Spleen (tissue), 11 donors: ENCODE measurements around the gene MYH2. TPM values are rescaled to one million over a fixed set of nuclear protein-coding genes. Genes with fewer than 3 reads are reported as not detected.

Source experiments
- DNase-seq: peaks from one replicate; pipeline ENCODE4 v3.0.0-alpha.2; 2020
- H3K27ac ChIP-seq, 8 donors: fragments of 200-600 bp; sonication (generic) in 7 of 8; 1 replicate in 4 of 8; 2 replicates in 4 of 8; pipeline versions ENCODE4 v1.5.0 to v1.8.0; 2016 to 2021; ENCODE audit warnings: inconsistent platforms in 4 of 8, mild to moderate bottlenecking in 4 of 8, moderate library complexity in 1 of 8
- H3K27me3 ChIP-seq, 7 donors: fragments of 200-600 bp; sonication (generic) in 6 of 7; replicated peaks in 1 of 7; 1 replicate in 4 of 7; 2 replicates in 3 of 7; pipeline versions ENCODE4 v1.5.0 to v1.8.0; 2016 to 2021; ENCODE audit warnings: inconsistent platforms in 3 of 7, mild to moderate bottlenecking in 1 of 7
- H3K36me3 ChIP-seq, 6 donors: fragments of 200-600 bp; sonication (generic) in 5 of 6; 1 replicate in 4 of 6; 2 replicates in 2 of 6; pipeline versions ENCODE4 v1.5.0 to v1.8.0; 2016 to 2021; ENCODE audit warnings: inconsistent platforms in 2 of 6
- H3K4me1 ChIP-seq, 6 donors: fragments of 200-600 bp; sonication (generic) in 5 of 6; 1 replicate in 3 of 6; 2 replicates in 3 of 6; pipeline versions ENCODE4 v1.5.0 to v1.8.0; 2016 to 2021; ENCODE audit warnings: inconsistent platforms in 3 of 6
- H3K4me3 ChIP-seq, 8 donors: fragments of 200-600 bp; sonication (generic) in 7 of 8; 1 replicate in 4 of 8; 2 replicates in 4 of 8; pipeline versions ENCODE4 v1.5.0 to v1.8.0; 2016 to 2021; ENCODE audit warnings: inconsistent platforms in 4 of 8, mild to moderate bottlenecking in 4 of 8, moderate library complexity in 2 of 8
- H3K9me3 ChIP-seq, 8 donors: fragments of 200-600 bp; sonication (generic) in 7 of 8; 1 replicate in 4 of 8; 2 replicates in 4 of 8; pipeline versions ENCODE4 v1.5.0 to v1.8.0; 2016 to 2021; ENCODE audit warnings: inconsistent platforms in 4 of 8
- CTCF ChIP-seq, 11 experiments: fragments of 200-600 bp in 7 of 11; fragments of 450-650 bp in 4 of 11; sonication (generic) in 4 of 11; IDR thresholded peaks in 8 of 11; conservative IDR thresholded peaks in 3 of 11; 1 replicate in 7 of 11; 2 replicates in 4 of 11; pipeline versions ENCODE4 v1.4.0 to v1.8.0; 2016 to 2021; ENCODE audit warnings: antibody characterized with exemption in 11 of 11, inconsistent platforms in 4 of 11, mild to moderate bottlenecking in 1 of 11
- POLR2A ChIP-seq, 3 donors: fragments of 450-650 bp; IDR thresholded peaks; one replicate each; pipeline ENCODE4 v1.5.1; 2017; ENCODE audit warnings: antibody characterized with exemption in 3 of 3, mild to moderate bottlenecking in 1 of 3
- POLR2AphosphoS5 ChIP-seq, 3 donors: sonication (generic); formaldehyde crosslinking; IDR thresholded peaks; one replicate each; pipeline ENCODE4 v1.5.1; 2017; ENCODE audit warnings: antibody characterized with exemption in 3 of 3
- whole genome bisulfite sequencing, 5 donors: extraction: QIAGEN DNeasy Blood & Tissue Kit in 3 of 5; methylation state at CpG; one replicate each; pipeline versions ENCODE4 v1.1.5 to v1.1.7; 2013 to 2018; 5-methylcytosine and 5-hydroxymethylcytosine counted together
- intact Hi-C: fragments of 100-400 bp; cut with DNase I; formaldehyde crosslinking; loops from one replicate; pipeline ENCODE4 v1.15.0; 2023; ENCODE audit warnings: low total_unique reads
- polyA plus RNA-seq, 3 donors: library from polyadenylated mRNA; stranded (reverse); fragments of 200-250 nt; gene quantifications; one replicate each; pipeline ENCODE4 v1.2.1, GENCODE V29; 2013
- total RNA-seq, 7 donors: library from RNA; depleted of rRNA in 3 of 7; stranded (reverse); fragments of >200 nt in 3 of 7; fragmentation: NEBNext Ultra II Directional in 4 of 7; extraction: Animal tissue kit (Norgen Biotek cat#: 25700) in 4 of 7; gene quantifications; one replicate each; pipeline versions ENCODE4 v1.1.0 to v1.2.1, GENCODE V29; 2016 to 2021
- donor health status: healthy with polysubstance abuse.
- donor health status: DM: no; HTN: no; CAD: no; lungs with moderate emphysema.
- donor health status: DM: no; HTN: no; CAD: no.
- donor health status: Bipolar disorder and iron deficiency.
- donor health status: healthy.
- donor health status: DM: no; HTN: no; CAD: no.
- donor health status: DM: yes; HTN: yes; CAD: no.

Gene MYH2
- total and polyA plus RNA-seq, 10 donors: 0.03 to 0.11 TPM; not detected in 8

GRCh38 chr17:10499950-10500349 is 49.5 kb downstream of the MYH2 start:
- Histone ChIP-seq H3K36me3 (no peaks in the 10 kb centered on the region), H3K27me3 (no peaks in the 10 kb centered on the region), H3K9me3 (no peaks in the 10 kb centered on the region), H3K27ac (no peak overlapping the region), H3K4me1 (no peaks in the 10 kb centered on the region), H3K4me3 (no peak overlapping the region)
- TF ChIP-seq POLR2A (IDR thresholded peaks at IDR 0.05) (no peak), CTCF (IDR thresholded peaks at IDR 0.05 in 8 of 11, conservative IDR thresholded peaks at IDR 0.05 in 3 of 11) (no peak), POLR2AphosphoS5 (IDR thresholded peaks at IDR 0.05) (no peak)
- no peak for DNase-seq
- intact Hi-C loops: no loop called here
- WGBS, 5 donors: 73 to 88% (median 82%) methylated on average over 3 of the region's 3 CpGs

GRCh38 chr17:10492004-10492403 is 57.5 kb downstream of the MYH2 start:
- intact Hi-C loops: no loop called here
- TF ChIP-seq POLR2A (IDR thresholded peaks at IDR 0.05): no peak
- no peak for TF ChIP-seq CTCF (IDR thresholded peaks at IDR 0.05 in 8 of 11, conservative IDR thresholded peaks at IDR 0.05 in 3 of 11)
- TF ChIP-seq POLR2AphosphoS5 (IDR thresholded peaks at IDR 0.05): no peak
- Histone ChIP-seq H3K4me1 (no peaks in the 10 kb centered on the region), H3K27me3 (no peaks in the 10 kb centered on the region), H3K4me3 (no peak overlapping the region), H3K27ac (no peak overlapping the region), H3K9me3 (peaks cover 7 to 47% (median 39%) of the 10 kb centered on the region in 8 donors), H3K36me3 (no peaks in the 10 kb centered on the region)
- 86 to 95% (median 93%) methylated on average over 2 of the region's 2 CpGs for WGBS, 5 donors
- DNase-seq: no peak

GRCh38 chr17:10482252-10482651 is 67.2 kb downstream of the MYH2 start:
- intact Hi-C loops: no loop called here
- Histone ChIP-seq H3K27me3 (peaks cover 0 to 13% (median 0%) of the 10 kb centered on the region in 7 donors), H3K9me3 (peaks cover 0 to 65% (median 45%) of the 10 kb centered on the region in 8 donors), H3K27ac (no peak overlapping the region), H3K4me1 (no peaks in the 10 kb centered on the region), H3K4me3 (no peak overlapping the region), H3K36me3 (no peaks in the 10 kb centered on the region)
- 67 to 83% (median 77%) methylated on average over 1 of the region's 1 CpG; no CpG with 5 or more reads in 1 of the 5 donors for WGBS, 5 donors
- no peak for DNase-seq
- TF ChIP-seq POLR2AphosphoS5 (IDR thresholded peaks at IDR 0.05) (no peak), POLR2A (IDR thresholded peaks at IDR 0.05) (no peak), CTCF (IDR thresholded peaks at IDR 0.05 in 8 of 11, conservative IDR thresholded peaks at IDR 0.05 in 3 of 11) (no peak)

GRCh38 chr17:10477701-10478100 is 71.8 kb downstream of the MYH2 start:
- 41 to 60% (median 46%) methylated on average over 1 of the region's 1 CpG for WGBS, 5 donors
- peaks cover 0 to 20% (median 13%) of the 10 kb centered on the region in 8 donors for H3K9me3 ChIP-seq
- peaks cover 0 to 18% (median 0%) of the 10 kb centered on the region in 7 donors for H3K27me3 ChIP-seq
- H3K4me3 ChIP-seq: no peak overlapping the region
- no peaks in the 10 kb centered on the region for H3K36me3 ChIP-seq
- no peak for DNase-seq
- no peaks in the 10 kb centered on the region for H3K4me1 ChIP-seq
- no peak overlapping the region for H3K27ac ChIP-seq
- intact Hi-C loops: no loop called here
- TF ChIP-seq CTCF (IDR thresholded peaks at IDR 0.05 in 8 of 11, conservative IDR thresholded peaks at IDR 0.05 in 3 of 11) (no peak), POLR2A (IDR thresholded peaks at IDR 0.05) (no peak), POLR2AphosphoS5 (IDR thresholded peaks at IDR 0.05) (no peak)
